Measurements from ENCODE around the gene KREMEN1. TPM values are rescaled to one million over a fixed set of nuclear protein-coding genes. Genes with fewer than 3 reads are reported as not detected.
A peak's percentile ranks its signal among the peaks of the same experiment; 100 is the strongest.

KREMEN1 gene
- total and polyA plus RNA-seq, 2 experiments from 2014 or later: 1.8 to 3.8 TPM

- peak; percentile 85 for DNase-seq (ENCODE audit: low spot score)
- H3K36me3 Mint-ChIP-seq (ENCODE audit: low read depth): no peaks in the 10 kb centered on the region
- H3K9me3 Mint-ChIP-seq: no peaks in the 10 kb centered on the region
- Histone ChIP-seq H4K20me1 (replicated peaks; ENCODE audit: insufficient read depth) (no peaks in the 10 kb centered on the region), H2AFZ (0 out of 2 replicates have a peak overlapping the region, but pooled peaks have one; percentile 43), H3K4me1 (ENCODE audit: insufficient read depth) (peaks cover 36% of the 10 kb centered on the region), H3K4me2 (peak overlapping the region; percentile 45), H3K27me3 (ENCODE audit: insufficient read depth) (no peaks in the 10 kb centered on the region), H3K27ac (ENCODE audit: low read depth) (no peak overlapping the region), H3K4me3 (no peak overlapping the region), H3F3A (replicated peaks; ENCODE audit: low read depth) (peaks cover 6% of the 10 kb centered on the region; the same call in 1 of the 2 replicates), H3K9me2 (ENCODE audit: insufficient read depth) (peaks cover 6% of the 10 kb centered on the region), H3K36me3 (ENCODE audit: insufficient read depth) (no peaks in the 10 kb centered on the region), H3K79me2 (replicated peaks; ENCODE audit: insufficient read depth) (no peaks in the 10 kb centered on the region)
- TF ChIP-seq CTCF (conservative IDR thresholded peaks at IDR 0.05; ENCODE audit: low read depth in 2 of 2) (peak; percentile 80 to 99), NANOG (IDR thresholded peaks at IDR 0.05; ENCODE audit: borderline replicate concordance) (no peak)
- TF ChIP-seq, protein P1, sequence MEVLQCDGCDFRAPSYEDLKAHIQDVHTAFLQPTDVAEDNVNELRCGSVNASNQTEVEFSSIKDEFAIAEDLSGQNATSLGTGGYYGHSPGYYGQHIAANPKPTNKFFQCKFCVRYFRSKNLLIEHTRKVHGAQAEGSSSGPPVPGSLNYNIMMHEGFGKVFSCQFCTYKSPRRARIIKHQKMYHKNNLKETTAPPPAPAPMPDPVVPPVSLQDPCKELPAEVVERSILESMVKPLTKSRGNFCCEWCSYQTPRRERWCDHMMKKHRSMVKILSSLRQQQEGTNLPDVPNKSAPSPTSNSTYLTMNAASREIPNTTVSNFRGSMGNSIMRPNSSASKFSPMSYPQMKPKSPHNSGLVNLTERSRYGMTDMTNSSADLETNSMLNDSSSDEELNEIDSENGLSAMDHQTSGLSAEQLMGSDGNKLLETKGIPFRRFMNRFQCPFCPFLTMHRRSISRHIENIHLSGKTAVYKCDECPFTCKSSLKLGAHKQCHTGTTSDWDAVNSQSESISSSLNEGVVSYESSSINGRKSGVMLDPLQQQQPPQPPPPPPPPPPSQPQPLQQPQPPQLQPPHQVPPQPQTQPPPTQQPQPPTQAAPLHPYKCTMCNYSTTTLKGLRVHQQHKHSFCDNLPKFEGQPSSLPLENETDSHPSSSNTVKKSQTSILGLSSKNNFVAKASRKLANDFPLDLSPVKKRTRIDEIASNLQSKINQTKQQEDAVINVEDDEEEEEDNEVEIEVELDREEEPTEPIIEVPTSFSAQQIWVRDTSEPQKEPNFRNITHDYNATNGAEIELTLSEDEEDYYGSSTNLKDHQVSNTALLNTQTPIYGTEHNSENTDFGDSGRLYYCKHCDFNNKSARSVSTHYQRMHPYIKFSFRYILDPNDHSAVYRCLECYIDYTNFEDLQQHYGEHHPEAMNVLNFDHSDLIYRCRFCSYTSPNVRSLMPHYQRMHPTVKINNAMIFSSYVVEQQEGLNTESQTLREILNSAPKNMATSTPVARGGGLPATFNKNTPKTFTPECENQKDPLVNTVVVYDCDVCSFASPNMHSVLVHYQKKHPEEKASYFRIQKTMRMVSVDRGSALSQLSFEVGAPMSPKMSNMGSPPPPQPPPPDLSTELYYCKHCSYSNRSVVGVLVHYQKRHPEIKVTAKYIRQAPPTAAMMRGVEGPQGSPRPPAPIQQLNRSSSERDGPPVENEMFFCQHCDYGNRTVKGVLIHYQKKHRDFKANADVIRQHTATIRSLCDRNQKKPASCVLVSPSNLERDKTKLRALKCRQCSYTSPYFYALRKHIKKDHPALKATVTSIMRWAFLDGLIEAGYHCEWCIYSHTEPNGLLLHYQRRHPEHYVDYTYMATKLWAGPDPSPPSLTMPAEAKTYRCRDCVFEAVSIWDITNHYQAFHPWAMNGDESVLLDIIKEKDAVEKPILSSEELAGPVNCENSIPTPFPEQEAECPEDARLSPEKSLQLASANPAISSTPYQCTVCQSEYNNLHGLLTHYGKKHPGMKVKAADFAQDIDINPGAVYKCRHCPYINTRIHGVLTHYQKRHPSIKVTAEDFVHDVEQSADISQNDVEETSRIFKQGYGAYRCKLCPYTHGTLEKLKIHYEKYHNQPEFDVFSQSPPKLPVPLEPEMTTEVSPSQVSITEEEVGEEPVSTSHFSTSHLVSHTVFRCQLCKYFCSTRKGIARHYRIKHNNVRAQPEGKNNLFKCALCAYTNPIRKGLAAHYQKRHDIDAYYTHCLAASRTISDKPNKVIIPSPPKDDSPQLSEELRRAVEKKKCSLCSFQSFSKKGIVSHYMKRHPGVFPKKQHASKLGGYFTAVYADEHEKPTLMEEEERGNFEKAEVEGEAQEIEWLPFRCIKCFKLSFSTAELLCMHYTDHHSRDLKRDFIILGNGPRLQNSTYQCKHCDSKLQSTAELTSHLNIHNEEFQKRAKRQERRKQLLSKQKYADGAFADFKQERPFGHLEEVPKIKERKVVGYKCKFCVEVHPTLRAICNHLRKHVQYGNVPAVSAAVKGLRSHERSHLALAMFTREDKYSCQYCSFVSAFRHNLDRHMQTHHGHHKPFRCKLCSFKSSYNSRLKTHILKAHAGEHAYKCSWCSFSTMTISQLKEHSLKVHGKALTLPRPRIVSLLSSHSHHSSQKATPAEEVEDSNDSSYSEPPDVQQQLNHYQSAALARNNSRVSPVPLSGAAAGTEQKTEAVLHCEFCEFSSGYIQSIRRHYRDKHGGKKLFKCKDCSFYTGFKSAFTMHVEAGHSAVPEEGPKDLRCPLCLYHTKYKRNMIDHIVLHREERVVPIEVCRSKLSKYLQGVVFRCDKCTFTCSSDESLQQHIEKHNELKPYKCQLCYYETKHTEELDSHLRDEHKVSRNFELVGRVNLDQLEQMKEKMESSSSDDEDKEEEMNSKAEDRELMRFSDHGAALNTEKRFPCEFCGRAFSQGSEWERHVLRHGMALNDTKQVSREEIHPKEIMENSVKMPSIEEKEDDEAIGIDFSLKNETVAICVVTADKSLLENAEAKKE (CRISPR knock-in tag; IDR thresholded peaks at IDR 0.05): no peak
- no peak overlapping the region for H3K27ac Mint-ChIP-seq
- ATAC-seq: peak; percentile 67
- peaks cover 8% of the 10 kb centered on the region for H3K27me3 Mint-ChIP-seq (ENCODE audit: insufficient read depth, low read depth, poor library complexity)
- peaks cover 47% of the 10 kb centered on the region for H3K4me1 Mint-ChIP-seq
- no peak overlapping the region for H3K4me3 Mint-ChIP-seq
Observed at GRCh38 chr22:29154364-29155048, 81.7 kb downstream of the KREMEN1 start.
